Activated T-cell treated with anti-CD3 and anti-CD28 coated beads, Interleukin-2, amount 50 U/mL, for 1 hour (primary cell): Measurements from ENCODE around the gene CLDN19.
"Not testable (repeated sequence)": the region's sequence is repeated elsewhere in the genome, so short reads cannot be mapped to it uniquely, and the experiment has no call there.

Source experiments
- DNase-seq: peaks from one replicate; pipeline ENCODE4 v3.0.0-alpha.2; 2020

The CLDN19 gene

DNA sequence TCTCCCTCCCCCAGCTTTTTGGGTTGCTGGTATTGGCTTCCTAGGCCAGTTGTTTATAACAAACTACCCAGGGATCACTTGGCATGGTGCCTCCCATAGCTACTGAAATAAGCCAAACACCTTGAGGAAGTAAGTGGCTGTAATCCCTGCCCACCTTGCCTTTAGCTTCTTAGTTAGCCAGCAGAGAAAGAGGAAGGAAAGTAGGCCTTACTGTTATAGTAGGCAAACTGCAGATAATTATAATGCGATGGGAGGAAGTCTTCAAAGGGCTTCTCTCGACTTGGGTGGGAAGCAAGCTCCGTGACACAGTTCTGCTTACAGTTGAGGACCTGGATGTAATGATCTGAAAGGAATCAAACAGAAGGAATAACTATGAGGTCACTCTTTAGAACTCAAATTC is 18.6 kb upstream of the CLDN19 start:
- DNase-seq = no peak

- DNase-seq = no peak
Observed at GRCh38 chr1:42757892-42758275, 17.8 kb upstream of the CLDN19 start.

DNA sequence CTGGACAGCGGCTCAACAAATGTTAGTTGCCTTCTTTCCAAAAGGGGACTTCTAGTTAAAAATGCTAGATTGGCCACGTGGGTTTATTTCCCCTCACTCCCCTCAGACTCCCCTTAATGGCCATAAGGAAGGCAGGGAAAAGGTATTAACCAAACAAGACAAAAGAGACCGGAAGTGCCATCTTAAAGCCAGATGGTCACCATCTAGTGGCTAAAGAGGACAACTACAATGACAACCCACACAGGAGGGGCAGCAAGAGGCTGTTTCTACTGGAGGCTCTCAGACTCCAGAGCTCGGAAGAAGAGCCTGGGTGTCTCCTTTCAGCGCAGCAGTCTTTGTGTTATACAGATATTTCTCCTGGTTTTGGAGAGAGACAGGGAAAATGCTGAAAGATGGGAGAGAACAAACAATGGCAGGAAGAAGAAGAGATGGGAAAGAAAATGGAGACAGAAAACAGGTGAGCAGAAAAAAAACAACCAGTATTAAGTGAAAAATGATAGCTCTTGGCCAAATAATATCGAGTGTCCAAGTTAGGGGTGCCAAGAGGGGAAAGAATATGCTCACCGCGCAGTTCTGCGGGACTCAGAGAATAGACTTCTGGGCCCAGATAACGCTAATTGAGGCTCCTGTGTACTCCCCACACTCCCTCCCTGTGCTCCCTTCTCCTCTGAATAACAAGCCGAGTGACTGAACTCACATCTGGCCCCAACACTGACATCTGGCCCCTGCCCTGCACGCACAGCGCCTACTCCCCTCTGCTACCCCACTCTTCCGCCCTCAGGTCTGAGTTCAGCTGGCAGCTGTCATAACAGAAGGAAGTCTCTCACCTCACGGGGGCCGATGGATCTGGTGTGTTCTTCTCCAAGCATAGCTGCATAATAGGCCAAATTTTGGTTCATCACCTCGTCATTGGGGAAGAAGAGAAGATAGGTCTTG is 17.2 kb upstream of the CLDN19 start:
- no peak for DNase-seq

GRCh38 chr1:42753070-42753469 is 13.0 kb upstream of the CLDN19 start:
- no peak for DNase-seq

DNA sequence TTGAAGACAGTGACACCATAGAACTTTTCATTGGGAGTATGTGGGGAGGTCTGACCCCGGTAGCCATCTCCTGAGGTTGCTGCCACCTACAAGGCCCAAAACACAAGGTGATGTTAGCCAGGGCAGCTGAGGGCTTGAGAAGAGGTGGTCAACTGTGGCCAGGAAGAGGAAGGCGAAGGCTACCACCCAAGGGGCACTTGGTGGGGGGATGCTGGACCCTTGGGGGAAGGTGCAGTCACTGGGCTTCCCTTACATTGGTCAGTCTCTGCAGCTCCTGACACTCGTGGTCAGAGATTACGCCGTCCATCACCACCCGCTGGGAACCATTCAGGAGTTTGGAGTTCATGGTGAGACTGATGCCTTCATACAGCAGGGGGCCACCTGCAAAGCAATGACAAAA is 12.2 kb upstream of the CLDN19 start:
- no peak for DNase-seq

- DNase-seq = not testable (repeated sequence)
Observed at GRCh38 chr1:42751511-42752070, 11.6 kb upstream of the CLDN19 start.

DNA sequence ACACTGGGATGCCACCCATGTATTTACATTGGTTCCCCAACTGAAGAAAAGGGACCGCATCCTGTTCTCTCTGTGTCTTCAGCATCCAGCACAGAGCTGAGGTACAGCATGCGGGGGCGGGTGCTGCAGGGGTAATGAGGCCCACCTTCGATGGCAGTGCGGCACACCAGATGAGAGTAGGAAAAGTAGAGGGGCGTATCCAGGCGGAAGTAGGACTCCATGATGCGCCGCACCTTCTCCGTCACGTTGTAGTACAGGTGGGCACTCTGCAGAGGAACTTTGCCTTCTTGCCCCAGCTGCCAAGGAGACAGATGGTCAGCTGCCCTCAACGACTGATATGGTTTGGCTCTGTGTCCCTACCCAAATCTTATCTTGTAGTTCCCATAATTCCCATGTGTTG is 10.0 kb upstream of the CLDN19 start:
- DNase-seq = no peak

DNA sequence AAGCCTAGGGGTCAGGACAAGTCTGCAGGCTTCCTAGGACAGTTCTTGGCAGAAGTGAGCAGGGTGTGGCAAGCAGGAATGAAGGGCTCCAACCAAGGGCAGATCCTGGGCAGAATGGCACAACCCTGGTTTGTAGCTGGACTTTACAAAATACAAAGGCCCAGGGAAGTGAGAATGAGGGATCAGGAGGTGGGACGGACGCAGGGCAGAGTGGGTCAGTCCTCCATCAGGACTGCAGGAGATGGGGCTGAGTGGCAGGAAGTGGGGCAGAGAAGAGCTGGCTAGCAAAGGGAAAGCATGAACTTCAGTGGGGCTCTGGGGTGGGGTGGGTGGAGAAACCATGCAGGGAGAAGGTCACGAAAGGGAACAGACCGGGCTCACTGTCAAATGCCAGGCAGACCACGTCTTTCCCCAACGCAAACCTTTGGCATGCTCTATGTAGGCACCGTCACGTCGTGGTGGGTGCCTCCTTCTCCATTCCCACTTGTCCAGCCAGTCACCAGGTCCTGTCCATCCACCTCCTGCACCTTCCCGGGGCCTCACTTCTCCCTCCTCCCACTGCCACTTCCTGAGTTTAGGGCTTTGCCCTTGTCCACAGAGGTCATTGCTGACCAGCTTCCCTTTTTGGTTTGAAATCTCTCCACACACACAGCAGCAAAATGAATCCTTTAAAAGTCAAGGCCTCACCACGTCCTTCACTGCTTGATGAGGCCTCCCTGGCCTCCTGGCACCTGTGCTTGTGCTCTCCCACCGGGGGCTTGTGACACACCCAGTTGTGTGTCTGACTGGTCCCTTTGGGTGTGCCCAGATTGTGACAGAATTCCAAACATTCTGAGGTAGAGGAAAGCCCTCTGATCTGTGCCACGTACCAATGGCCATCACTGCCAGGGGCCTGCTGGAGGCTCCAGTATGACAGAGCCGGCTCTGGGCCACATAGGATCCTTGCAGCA is 8.7 kb upstream of the CLDN19 start:
- DNase-seq = no peak

DNA sequence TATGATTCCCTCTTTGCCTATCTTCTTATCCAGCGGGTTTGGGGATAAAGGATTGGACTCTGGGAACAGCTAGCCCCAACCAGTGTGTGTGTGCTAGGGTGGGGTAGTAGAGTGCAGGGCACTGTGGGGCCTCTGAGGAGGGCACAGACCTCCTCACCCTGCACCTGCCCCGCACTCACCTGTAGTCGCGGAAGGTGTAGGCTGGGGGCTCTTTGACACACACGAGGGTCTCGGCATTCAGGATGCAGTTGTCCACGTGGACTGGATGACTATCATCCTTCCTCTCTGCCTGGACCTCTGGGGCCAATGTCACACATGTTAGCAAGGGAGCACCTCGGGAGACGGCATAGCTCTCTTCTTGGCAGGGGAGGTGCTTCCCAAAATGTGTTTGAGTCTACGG is 8.0 kb upstream of the CLDN19 start:
- no peak for DNase-seq

GRCh38 chr1:42747125-42747524 is 7.1 kb upstream of the CLDN19 start:
- peak; percentile 62 for DNase-seq

GRCh38 chr1:42746436-42747105 is 6.5 kb upstream of the CLDN19 start:
- DNase-seq = no peak

DNA sequence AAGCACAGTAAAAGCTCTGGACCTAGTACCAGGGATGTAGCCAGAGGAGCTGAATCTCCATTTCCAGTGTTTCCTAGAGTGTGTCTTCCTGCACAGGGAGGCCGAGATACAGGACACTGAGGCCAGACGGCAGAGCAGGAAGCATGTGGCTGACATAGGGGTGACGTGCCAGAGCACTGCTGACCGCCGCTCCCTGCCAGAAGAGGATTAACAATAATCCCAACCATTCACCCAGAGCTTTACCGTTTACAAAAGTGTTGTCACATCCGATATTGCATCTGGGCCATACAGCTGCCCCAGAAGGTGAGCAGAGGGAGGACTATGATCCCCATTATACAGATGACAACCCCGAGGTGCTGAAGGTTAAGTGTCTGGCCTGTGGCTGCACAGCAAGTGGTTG is 5.8 kb upstream of the CLDN19 start:
- no peak for DNase-seq

- DNase-seq = no peak
Observed at GRCh38 chr1:42744148-42744413, 4.0 kb upstream of the CLDN19 start.

DNA sequence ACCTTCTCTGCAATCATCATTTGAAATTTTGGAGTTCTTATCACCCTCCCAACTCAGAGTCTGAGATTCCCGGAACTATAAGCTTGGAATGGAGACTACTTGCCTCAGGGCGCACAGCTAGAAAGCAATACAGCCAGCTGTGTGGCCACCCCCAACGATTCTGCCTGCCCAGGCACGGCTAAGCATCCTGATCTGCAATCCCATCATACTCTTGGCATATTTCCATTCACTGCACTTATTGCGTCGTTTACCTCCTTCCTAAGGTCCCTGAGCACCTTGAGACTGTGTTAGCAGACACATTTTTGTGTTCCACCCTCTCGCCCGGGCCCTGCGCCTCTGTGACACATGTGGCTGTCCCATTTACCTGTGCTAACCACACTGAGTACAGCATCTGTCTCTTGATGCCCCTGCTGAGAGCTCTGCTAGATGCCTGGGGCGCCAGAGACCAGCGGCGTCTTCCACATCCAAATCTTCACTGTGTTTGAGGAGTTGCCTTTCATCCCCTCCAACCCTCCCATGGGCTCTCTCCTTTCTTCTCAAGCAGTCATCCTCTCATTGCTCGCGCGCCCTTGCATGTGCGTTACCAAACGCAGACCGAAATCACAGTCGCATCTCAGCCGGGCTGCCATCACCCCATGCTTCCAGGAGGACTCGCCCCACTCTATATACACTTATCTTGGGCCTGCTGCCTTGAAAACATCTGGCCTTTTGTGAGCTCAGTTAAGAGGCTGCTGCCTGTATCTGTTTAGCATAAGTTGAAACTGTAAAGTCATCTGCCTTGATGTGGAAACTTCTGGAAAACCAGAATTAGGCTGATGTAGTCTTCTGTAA is 3.5 kb upstream of the CLDN19 start:
- no peak for DNase-seq

DNA sequence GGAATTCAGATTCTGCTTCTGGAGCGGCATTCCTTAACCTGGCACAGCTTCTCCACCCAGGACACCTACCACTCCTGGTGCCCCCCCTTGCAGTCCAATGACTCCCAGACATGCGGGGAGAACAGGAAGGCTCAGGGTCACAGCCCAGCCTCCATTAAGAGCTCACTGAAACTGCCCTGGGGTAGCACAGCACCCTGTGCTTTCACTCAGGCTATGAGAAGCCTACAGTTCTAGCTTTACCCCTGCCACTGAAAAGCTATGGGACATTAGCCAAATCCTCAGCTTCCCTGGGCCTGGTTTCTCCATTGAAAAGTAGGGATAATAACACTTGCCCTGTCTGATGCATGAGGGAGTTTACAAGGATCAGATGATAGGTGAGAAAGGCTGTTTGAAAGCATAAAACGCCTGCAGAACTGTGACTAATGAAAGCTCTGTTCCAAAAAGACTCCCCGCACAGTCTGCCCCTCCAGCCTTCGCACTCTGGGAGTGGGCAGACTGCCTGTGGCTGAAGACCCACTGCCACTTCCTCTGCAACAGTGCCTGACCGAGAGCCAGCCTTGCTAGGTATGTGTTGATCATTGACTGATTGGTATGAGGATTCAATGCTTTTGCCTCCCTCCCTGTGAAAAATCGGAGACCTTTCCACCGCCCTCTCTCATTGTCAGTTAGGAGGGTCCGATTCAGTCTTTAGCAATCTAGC is 2.7 kb upstream of the CLDN19 start:
- no peak for DNase-seq

GRCh38 chr1:42742141-42742540 is 2.1 kb upstream of the CLDN19 start:
- no peak for DNase-seq

DNA sequence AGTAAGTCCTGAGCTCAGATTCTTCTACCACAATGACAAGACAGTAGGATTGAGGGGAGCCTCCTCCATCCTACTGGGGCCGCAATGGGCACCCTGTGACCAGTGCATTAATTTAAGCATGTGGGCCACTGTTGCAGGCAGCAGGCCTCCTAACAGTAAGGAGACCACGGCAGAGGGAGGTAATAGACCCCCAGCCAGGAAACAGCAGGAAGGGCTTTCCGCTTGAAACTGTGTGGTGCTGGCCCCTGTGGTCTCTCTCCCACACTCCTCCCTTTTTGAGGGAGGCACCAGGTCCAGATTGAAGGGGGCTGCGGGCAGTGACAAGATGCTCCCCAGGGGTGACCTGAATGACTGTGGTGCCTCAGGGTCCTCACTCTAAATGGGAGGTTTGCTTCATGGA is 1.7 kb upstream of the CLDN19 start:
- DNase-seq = no peak

DNA sequence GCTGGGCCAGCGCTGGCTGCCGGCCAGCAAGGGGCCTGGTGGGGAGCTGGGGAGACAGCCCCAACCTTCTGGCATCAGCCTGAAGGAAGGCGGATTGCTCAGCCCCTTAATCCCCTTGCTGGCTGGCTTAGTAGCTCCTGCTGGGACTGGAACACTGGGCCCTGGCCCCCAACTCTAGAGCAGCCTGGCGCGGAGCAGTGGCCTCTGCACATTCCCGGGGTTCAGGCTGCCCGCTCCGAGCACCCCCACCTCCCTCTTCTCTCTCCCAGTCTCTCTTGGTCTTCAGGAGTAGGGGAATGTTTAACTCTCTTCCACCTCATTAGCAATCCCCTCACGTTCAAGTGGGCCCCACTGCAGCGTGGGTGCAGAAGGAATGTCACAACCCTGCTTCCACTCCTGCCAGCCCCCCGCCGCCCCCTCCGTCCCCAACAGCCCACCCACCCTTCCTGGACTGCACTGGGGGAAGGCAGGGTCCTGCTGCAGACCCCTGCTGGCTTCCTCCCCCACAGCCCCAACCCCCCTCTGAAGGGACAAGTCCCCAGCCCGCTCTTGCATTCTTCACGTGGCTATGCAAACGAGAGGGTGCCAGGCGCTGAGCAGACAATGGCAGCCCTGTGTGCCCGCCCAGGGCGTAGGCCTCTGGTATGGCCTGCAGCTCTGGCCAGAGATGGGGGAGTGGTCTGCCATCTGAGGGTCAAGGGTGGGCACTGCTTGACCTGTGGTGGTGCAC is 980 bp upstream of the CLDN19 start:
- DNase-seq = no peak

DNA sequence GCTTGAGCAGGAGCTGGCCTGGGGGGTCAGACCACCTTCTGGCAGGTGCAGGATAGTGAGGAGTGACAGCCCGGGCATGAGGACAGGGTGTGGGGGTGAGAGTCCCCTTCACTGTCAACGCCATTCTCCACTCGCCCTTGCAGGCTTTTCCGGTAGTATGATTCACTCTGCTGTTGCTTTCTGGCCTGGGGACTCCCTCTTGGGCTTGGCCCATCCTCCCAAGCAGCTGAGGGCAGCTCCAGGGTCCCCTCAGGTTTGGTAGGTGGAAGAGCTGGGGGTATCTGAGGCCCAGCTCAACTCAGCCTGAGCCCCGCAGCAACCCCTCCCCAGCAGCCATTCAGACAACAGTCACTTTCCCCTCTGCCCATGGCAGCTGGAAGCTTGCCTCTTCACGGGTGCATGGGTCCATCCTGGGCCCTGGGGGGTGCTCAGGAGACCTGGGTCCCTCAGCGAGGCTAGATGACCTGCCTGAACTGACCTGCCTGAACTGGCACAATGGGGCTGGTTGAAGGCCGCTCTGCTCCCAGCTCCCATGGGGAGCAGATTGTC is 1.3 kb downstream of the CLDN19 start:
- DNase-seq = no peak

DNA sequence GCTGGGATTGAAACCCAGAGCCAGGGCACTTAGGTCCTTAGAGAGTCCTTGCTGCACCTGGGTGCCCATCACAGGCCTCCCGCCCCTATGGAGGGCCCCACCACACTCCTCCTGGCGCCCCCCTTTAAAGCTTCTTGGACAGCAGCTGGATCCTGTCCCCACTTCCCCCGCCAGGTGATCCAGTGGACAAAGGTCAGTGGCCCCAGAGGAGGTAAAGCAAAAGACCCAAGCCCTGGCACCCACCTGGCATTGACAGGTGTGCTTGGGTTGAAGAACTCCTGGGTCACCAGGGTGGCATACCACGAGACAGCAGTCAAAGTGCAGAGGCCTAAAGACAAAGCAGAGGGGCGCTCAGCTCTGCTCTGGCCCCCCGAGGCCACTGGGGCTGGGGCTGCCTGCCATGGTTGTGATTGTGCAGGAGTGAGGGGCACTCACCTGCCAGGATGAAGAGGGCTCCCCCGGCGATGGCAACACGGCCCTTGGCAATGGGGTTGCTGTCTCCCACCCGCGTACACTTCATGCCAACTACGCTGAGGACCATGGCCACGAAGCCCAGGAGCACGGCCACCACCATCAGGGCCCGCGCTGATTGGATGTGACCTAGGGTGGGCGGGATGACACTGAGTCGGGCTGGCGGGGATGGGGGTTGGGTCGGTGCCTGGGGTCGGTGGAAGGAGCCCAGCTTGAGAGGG is 1.9 kb downstream of the CLDN19 start:
- DNase-seq = no peak
